ENCODE results near the gene MAEA.
A peak's percentile ranks its signal among the peaks of the same experiment; 100 is the strongest.

The MAEA gene

DNA sequence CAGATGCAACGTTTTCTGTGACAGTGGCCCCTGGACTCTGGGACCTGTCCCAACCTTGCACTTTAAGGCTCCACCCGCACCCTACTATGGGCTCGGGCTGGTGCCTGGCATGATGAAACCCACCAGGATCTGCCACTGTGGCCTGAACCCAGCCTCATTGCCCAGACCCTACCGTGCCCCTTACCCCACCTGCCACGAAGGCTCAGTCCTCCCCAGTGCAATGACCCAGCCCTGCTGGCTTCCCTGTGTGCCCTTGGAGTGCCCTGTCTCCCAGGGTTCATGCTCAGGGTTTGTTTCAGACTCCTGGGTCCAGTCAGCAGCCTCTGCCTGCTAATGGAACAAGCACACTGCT lies 60.5 kb downstream of the MAEA start:
- H3K4me3 ChIP-seq (ENCODE audit: low read depth, low read length) = no peak overlapping the region
- TF ChIP-seq CTCF (IDR thresholded peaks at IDR 0.05; ENCODE audit: low read depth, low read length) = no peak

GRCh38 chr4:1351854-1352566 lies 62.3 kb downstream of the MAEA start:
- peak; percentile 93 for TF ChIP-seq CTCF (IDR thresholded peaks at IDR 0.05; ENCODE audit: low read depth, low read length)
- no peak overlapping the region for H3K4me3 ChIP-seq (ENCODE audit: low read depth, low read length)

GRCh38 chr4:1352567-1352900 lies 62.8 kb downstream of the MAEA start:
- H3K4me3 ChIP-seq (ENCODE audit: low read depth, low read length) = no peak overlapping the region
- TF ChIP-seq CTCF (IDR thresholded peaks at IDR 0.05; ENCODE audit: low read depth, low read length) = no peak

- H3K4me3 ChIP-seq (ENCODE audit: low read depth, low read length) = no peak overlapping the region
- no peak for TF ChIP-seq CTCF (IDR thresholded peaks at IDR 0.05; ENCODE audit: low read depth, low read length)
Observed at GRCh38 chr4:1353186-1354055, 63.7 kb downstream of the MAEA start.

DNA sequence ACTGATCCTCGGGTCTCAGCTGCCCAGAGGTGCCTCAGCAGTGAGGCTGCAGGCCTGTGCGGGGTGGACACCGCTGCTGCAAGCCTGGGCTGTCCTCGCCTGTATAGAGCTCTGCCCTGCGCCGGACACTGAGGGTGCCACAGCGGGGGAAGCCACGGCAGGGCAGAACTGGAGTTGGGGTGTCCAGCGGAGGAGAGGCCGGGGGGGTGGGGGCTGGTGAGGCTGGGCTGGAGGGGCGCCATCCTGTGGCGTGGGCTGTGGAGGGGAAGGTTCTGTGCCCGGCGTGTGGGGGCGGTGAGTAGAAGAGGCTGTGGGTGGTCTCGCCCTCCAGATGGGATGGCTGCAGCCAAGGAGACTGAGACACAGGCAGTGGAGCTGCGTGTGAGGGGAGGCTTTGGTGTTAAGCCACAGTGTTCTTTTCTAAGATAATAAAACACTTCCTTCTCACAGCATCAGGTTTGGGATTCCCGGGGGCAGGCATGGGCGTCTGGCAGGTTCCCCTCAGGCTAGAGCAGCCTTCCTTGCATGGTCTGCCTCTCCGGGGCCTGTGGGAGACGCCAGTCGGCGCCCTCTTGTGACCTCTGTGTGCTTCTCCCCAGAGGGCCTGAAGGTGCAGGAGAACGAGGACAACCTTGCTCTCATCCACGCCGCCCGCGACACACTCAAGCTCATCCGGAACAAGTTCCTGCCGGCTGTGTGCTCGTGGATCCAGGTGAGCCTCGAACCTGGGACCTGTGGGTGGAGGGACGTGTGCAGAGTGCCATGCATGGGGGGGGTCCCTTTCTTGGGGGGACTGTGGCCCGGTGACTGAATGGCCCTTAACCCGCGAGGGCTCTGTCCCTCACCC lies 64.7 kb downstream of the MAEA start:
- TF ChIP-seq CTCF (IDR thresholded peaks at IDR 0.05; ENCODE audit: low read depth, low read length) = no peak
- no peak overlapping the region for H3K4me3 ChIP-seq (ENCODE audit: low read depth, low read length)

DNA sequence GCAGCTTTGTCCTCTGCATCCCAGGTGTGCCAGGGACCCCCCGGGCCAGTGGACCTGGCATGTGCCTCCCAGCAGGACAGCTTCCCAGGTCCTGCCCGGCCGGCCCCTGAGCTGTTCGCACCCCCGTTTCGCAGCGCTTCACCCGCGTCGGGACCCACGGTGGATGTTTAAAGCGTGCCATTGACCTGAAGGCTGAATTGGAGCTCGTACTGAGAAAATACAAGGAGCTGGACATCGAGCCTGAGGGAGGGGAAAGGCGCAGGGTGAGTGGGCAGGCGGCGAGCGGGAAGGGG lies 65.2 kb downstream of the MAEA start:
- no peak overlapping the region for H3K4me3 ChIP-seq (ENCODE audit: low read depth, low read length)
- TF ChIP-seq CTCF (IDR thresholded peaks at IDR 0.05; ENCODE audit: low read depth, low read length) = no peak

DNA sequence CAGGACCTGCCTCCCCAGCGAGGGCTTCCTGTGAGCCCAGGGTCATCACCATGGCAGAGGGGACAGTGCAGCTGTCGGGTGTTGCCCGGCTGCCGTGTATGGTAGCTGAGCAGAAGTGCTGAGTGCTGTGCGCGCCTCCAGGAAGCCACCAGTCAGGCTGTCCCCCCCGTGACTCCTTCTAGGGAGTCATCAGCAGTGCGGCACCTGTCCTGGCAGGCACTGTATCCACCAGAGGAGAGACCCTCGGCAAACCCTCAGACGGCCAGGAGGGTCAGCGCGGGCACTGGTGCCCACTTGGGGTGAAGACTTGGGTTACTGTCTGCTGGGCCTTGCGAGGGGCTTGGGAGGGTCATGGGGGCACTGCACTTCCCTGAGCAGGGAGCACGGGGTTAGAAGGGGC lies 65.7 kb downstream of the MAEA start:
- no peak for TF ChIP-seq CTCF (IDR thresholded peaks at IDR 0.05; ENCODE audit: low read depth, low read length)
- no peak overlapping the region for H3K4me3 ChIP-seq (ENCODE audit: low read depth, low read length)

All from WI38 (cell line).